GM21515 (cell line): Measurements from ENCODE around the gene OPRD1.
"Not testable (repeated sequence)": the region's sequence is repeated elsewhere in the genome, so short reads cannot be mapped to it uniquely, and the experiment has no call there.

ENCODE experiments used
- ATAC-seq: cut with Tn5 transposase; IDR thresholded peaks from one replicate; pipeline ENCODE4 v1.9.1; 2021; ENCODE audit not compliant: unreplicated experiment

Gene OPRD1

GRCh38 chr1:28811766-28812668 lies at the start of gene OPRD1:
TSS of gene OPRD1 (plus strand) at chr1:28812170. CDS start at chr1:28812384, 214 bp downstream.
- no peak for ATAC-seq

GRCh38 chr1:28766532-28767183 lies 45.3 kb upstream of the OPRD1 start:
- ATAC-seq: no peak

GRCh38 chr1:28770601-28771165 lies 41.3 kb upstream of the OPRD1 start:
- ATAC-seq: no peak

GRCh38 chr1:28771921-28772320 lies 40.0 kb upstream of the OPRD1 start:
- not testable (repeated sequence) for ATAC-seq

GRCh38 chr1:28773105-28773504 lies 38.9 kb upstream of the OPRD1 start:
- ATAC-seq: no peak

- ATAC-seq: no peak
Observed at GRCh38 chr1:28775121-28775942, 36.6 kb upstream of the OPRD1 start.

- ATAC-seq: no peak
Observed at GRCh38 chr1:28776341-28776740, 35.6 kb upstream of the OPRD1 start.

- no peak for ATAC-seq
Observed at GRCh38 chr1:28778021-28778420, 33.9 kb upstream of the OPRD1 start.

GRCh38 chr1:28779751-28780408 lies 32.1 kb upstream of the OPRD1 start:
- no peak for ATAC-seq

GRCh38 chr1:28781305-28781704 lies 30.7 kb upstream of the OPRD1 start:
- no peak for ATAC-seq

- no peak for ATAC-seq
Observed at GRCh38 chr1:28782011-28782410, 30.0 kb upstream of the OPRD1 start.

GRCh38 chr1:28783363-28783762 lies 28.6 kb upstream of the OPRD1 start:
- ATAC-seq: no peak

- no peak for ATAC-seq
Observed at GRCh38 chr1:28789412-28789811, 22.6 kb upstream of the OPRD1 start.

- no peak for ATAC-seq
Observed at GRCh38 chr1:28789816-28790215, 22.2 kb upstream of the OPRD1 start.

- ATAC-seq: no peak
Observed at GRCh38 chr1:28790377-28791035, 21.5 kb upstream of the OPRD1 start.

- ATAC-seq: not testable (repeated sequence)
Observed at GRCh38 chr1:28791929-28792328, 20.0 kb upstream of the OPRD1 start.

GRCh38 chr1:28792644-28793121 lies 19.3 kb upstream of the OPRD1 start:
- ATAC-seq: no peak

- not testable (repeated sequence) for ATAC-seq
Observed at GRCh38 chr1:28794582-28794981, 17.4 kb upstream of the OPRD1 start.

GRCh38 chr1:28796352-28797211 lies 15.4 kb upstream of the OPRD1 start:
- ATAC-seq: no peak
